NCI-H345 (cell line): ENCODE results near the gene OTOP2.
A peak's percentile ranks its signal among the peaks of the same experiment; 100 is the strongest.

ENCODE experiments used
- DNase-seq: peaks from one replicate; lab custom pipeline; 2025; lab: John Stamatoyannopoulos, UW

Gene OTOP2

GRCh38 chr17:74924250-74924948 is at the start of gene OTOP2:
Gene OTOP2, plus strand, starts transcription at chr17:74924273. Its CDS starts 360 bp downstream, at chr17:74924633.
- peak; percentile 28 for DNase-seq

GRCh38 chr17:74874615-74875037 is 49.4 kb upstream of the OTOP2 start:
- no peak for DNase-seq

- no peak for DNase-seq
These were observed 48.7 kb upstream of the OTOP2 start for GRCh38 chr17:74875155-74875976.

GRCh38 chr17:74875977-74876593 is 48.0 kb upstream of the OTOP2 start:
- DNase-seq, result no peak

GRCh38 chr17:74877592-74878548 is 46.2 kb upstream of the OTOP2 start:
- peak; percentile 57 for DNase-seq

- no peak for DNase-seq
These were observed 45.4 kb upstream of the OTOP2 start for GRCh38 chr17:74878658-74879057.

GRCh38 chr17:74879308-74879707 is 44.8 kb upstream of the OTOP2 start:
- no peak for DNase-seq

GRCh38 chr17:74881073-74881472 is 43.0 kb upstream of the OTOP2 start:
- DNase-seq, result no peak

GRCh38 chr17:74882517-74883240 is 41.4 kb upstream of the OTOP2 start:
- DNase-seq, result no peak

GRCh38 chr17:74883241-74883745 is 40.8 kb upstream of the OTOP2 start:
- DNase-seq, result no peak

- DNase-seq, result no peak
These were observed 35.6 kb upstream of the OTOP2 start for GRCh38 chr17:74888469-74888868.

GRCh38 chr17:74890554-74890953 is 33.5 kb upstream of the OTOP2 start:
- DNase-seq, result no peak

GRCh38 chr17:74892013-74892841 is 31.8 kb upstream of the OTOP2 start:
- DNase-seq, result no peak

GRCh38 chr17:74892974-74893911 is 30.8 kb upstream of the OTOP2 start, which contains the start of gene FADS6:
Gene FADS6, minus strand, starts transcription at chr17:74893633. Its CDS starts 38 bp downstream, at chr17:74893595.
- DNase-seq, result no peak

- no peak for DNase-seq
These were observed 30.0 kb upstream of the OTOP2 start for GRCh38 chr17:74893936-74894671.

- no peak for DNase-seq
These were observed 25.6 kb upstream of the OTOP2 start for GRCh38 chr17:74898376-74898946.

- no peak for DNase-seq
These were observed 23.9 kb upstream of the OTOP2 start for GRCh38 chr17:74900208-74900607.
